T-helper 1 cell treated with Interleukin-12 subunit alpha and Interleukin-12 subunit beta and Interleukin-4 antibody, amounts not matched to agents 30 μg/mL and 1 μg/mL, for 36 hours (primary cell): ENCODE measurements around the gene RALB.

ENCODE experiments used
- H3K27ac Mint-ChIP-seq: one replicate; pipeline ENCODE4 v1.8.0; 2021; ENCODE audit warnings: mild to moderate bottlenecking, mixed read lengths
- H3K27me3 Mint-ChIP-seq: one replicate; pipeline ENCODE4 v1.8.0; 2021; ENCODE audit warnings: low read depth, mixed read lengths
- H3K36me3 Mint-ChIP-seq: one replicate; pipeline ENCODE4 v1.8.0; 2021; ENCODE audit warnings: low read depth, mixed read lengths
- H3K4me1 Mint-ChIP-seq: one replicate; pipeline ENCODE4 v1.8.0; 2021; ENCODE audit warnings: low read depth, mixed read lengths
- H3K4me3 Mint-ChIP-seq: one replicate; pipeline ENCODE4 v1.8.0; 2021; ENCODE audit warnings: mild to moderate bottlenecking, moderate library complexity, mixed read lengths
- H3K9me3 Mint-ChIP-seq: one replicate; pipeline ENCODE4 v1.8.0; 2021; ENCODE audit warnings: mixed read lengths

Gene RALB

GRCh38 chr2:120220756-120221155 is 31.9 kb upstream of the RALB start:
- H3K4me1 Mint-ChIP-seq = peaks cover 47% of the 10 kb centered on the region
- no peaks in the 10 kb centered on the region for H3K27me3 Mint-ChIP-seq
- H3K9me3 Mint-ChIP-seq = peaks cover 5% of the 10 kb centered on the region
- peak overlapping the region; percentile 75 for H3K4me3 Mint-ChIP-seq
- peaks cover 46% of the 10 kb centered on the region for H3K36me3 Mint-ChIP-seq
- peak overlapping the region; percentile 55 for H3K27ac Mint-ChIP-seq

DNA sequence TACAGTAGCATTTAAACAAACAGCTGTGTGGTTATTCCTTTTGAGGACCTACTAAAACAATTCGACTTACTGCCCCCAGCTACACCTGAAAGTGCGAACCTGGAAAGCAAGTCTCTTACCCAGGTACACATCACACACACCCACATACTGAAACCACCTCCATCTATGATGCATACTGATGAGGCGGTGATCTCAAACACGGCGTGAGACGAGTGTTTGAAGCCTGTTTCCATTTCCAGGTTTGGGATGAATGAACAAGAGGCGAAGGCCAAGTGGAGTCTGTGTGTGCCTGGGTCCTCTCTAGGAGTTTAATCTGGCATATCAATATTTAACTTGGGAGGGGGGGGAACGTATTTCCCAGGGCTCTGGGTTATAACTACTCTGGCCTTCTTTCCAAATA is 31.0 kb upstream of the RALB start:
- Mint-ChIP-seq H3K4me1 (peaks cover 53% of the 10 kb centered on the region), H3K27ac (peak overlapping the region; percentile 92), H3K27me3 (no peaks in the 10 kb centered on the region), H3K4me3 (peak overlapping the region; percentile 75), H3K36me3 (peaks cover 45% of the 10 kb centered on the region), H3K9me3 (peaks cover 5% of the 10 kb centered on the region)

GRCh38 chr2:120222186-120223033 is 30.2 kb upstream of the RALB start:
- Mint-ChIP-seq H3K4me1 (peaks cover 58% of the 10 kb centered on the region), H3K27me3 (no peaks in the 10 kb centered on the region), H3K27ac (peak overlapping the region; percentile 92), H3K4me3 (peak overlapping the region; percentile 75), H3K36me3 (peaks cover 45% of the 10 kb centered on the region), H3K9me3 (peaks cover 5% of the 10 kb centered on the region)

DNA sequence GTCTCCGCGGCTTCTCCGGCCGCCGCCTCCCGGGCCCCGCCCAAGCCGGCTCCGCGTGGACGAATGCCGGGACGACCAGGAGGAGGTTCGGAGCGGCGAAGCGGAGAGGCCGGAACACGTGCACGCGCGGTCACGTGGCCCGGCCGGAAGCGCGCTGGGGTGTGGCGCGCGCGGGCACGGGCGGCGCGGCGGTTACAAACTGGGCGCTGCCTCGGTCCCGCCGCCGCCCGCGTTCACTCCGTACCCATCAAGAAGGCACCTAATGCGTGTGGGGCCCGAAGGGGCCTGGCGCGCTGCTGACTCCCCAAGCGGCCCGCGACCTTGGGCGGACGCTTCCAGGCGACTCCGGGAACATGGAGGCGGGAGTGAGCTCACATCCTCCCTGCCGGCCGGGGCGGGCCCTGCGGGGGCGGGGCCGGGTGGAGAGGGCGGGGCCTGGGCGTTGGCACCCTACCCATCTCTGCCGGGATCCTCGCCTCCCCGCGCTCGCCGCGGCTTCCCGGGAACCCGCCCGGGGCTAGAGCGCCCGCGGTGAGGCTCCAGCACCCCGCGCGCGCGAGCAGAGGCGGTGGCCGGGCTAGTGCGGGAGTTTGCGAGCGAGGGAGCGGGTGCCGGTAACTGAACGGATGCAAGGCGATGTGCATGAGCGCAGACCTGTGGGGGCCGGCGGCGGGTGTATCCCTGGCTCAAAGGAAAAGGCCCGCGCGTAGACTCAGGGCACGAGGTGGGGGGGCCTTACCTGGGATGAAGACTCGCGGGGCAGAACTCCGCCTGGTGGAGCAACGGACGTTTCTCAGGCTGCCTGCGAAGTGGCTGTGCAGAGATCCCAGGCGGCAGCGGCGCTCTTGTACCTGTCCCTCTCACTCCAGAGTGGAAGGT is 29.4 kb upstream of the RALB start, which contains the start of gene TMEM185B:
TMEM185B (minus strand) TSS at position 367 of the 879 bp plus-strand sequence. CDS start 424 bp downstream, outside the sequence.
- H3K36me3 Mint-ChIP-seq = peaks cover 49% of the 10 kb centered on the region
- peaks cover 65% of the 10 kb centered on the region for H3K4me1 Mint-ChIP-seq
- H3K9me3 Mint-ChIP-seq = peaks cover 5% of the 10 kb centered on the region
- H3K27ac Mint-ChIP-seq = peak within 1 kb of the TSS; percentile 92
- H3K27me3 Mint-ChIP-seq = no peaks in the 10 kb centered on the region
- peak within 1 kb of the TSS; percentile 83 for H3K4me3 Mint-ChIP-seq

GRCh38 chr2:120224256-120224655 is 28.4 kb upstream of the RALB start:
- Mint-ChIP-seq H3K4me1 (peaks cover 68% of the 10 kb centered on the region), H3K36me3 (peaks cover 51% of the 10 kb centered on the region), H3K27ac (peak overlapping the region; percentile 86), H3K27me3 (no peaks in the 10 kb centered on the region), H3K4me3 (peak overlapping the region; percentile 83), H3K9me3 (peaks cover 5% of the 10 kb centered on the region)

DNA sequence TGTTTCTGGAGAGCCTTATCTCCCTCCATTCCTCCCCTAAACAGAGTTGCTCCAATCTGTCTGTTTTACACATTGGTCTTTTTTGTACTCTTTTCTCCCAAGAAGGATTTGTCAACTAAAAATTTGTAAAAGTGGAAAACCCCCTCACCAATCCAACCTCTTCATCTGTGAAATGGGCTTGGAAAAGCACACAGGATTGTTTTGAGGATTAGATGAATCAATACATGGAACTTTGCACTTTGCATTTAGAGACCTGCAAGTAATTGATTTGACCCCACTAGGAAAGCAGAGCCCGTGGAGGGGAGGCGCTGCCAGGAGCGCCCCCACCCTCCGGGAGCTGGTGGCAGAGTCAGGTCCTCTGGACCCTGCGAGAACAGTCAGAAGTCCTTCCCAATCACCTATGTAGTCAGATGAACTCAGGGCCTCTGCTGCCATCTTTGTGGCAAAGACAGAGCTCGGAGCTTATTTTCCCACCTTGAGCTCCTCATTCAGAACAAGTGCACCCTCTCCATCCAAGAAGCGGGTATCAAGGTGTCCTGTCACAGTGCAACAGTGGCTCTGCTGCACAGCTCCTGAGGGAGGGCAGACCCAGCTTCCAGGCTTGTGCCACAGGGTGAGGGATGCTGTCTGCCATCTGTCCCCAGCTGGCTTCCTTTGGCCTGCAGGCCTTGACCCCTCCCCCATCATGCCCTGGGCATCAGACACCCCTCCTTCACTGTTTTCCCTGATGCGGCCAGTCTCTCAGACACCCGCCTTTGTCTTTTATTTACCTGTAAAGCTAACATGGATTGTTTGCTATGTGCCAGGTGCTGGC is 27.7 kb upstream of the RALB start:
- H3K4me1 Mint-ChIP-seq = peaks cover 71% of the 10 kb centered on the region
- H3K27me3 Mint-ChIP-seq = no peaks in the 10 kb centered on the region
- H3K36me3 Mint-ChIP-seq = peaks cover 54% of the 10 kb centered on the region
- H3K4me3 Mint-ChIP-seq = peak overlapping the region; percentile 83
- peak overlapping the region; percentile 82 for H3K27ac Mint-ChIP-seq
- H3K9me3 Mint-ChIP-seq = peaks cover 5% of the 10 kb centered on the region

GRCh38 chr2:120225549-120226065 is 27.0 kb upstream of the RALB start:
- Mint-ChIP-seq H3K27me3 (no peaks in the 10 kb centered on the region), H3K4me1 (peaks cover 72% of the 10 kb centered on the region), H3K4me3 (no peak overlapping the region), H3K9me3 (peaks cover 5% of the 10 kb centered on the region), H3K36me3 (peaks cover 53% of the 10 kb centered on the region), H3K27ac (peak overlapping the region; percentile 27)

- no peaks in the 10 kb centered on the region for H3K27me3 Mint-ChIP-seq
- peaks cover 69% of the 10 kb centered on the region for H3K4me1 Mint-ChIP-seq
- H3K4me3 Mint-ChIP-seq = peak overlapping the region; percentile 36
- H3K36me3 Mint-ChIP-seq = peaks cover 53% of the 10 kb centered on the region
- peaks cover 5% of the 10 kb centered on the region for H3K9me3 Mint-ChIP-seq
- H3K27ac Mint-ChIP-seq = peak overlapping the region; percentile 62
Observed at GRCh38 chr2:120226316-120226715, 26.3 kb upstream of the RALB start.

GRCh38 chr2:120227111-120227991 is 25.3 kb upstream of the RALB start:
- peaks cover 49% of the 10 kb centered on the region for H3K36me3 Mint-ChIP-seq
- H3K4me1 Mint-ChIP-seq = peaks cover 61% of the 10 kb centered on the region
- peaks cover 2% of the 10 kb centered on the region for H3K9me3 Mint-ChIP-seq
- H3K27ac Mint-ChIP-seq = peak overlapping the region; percentile 76
- H3K4me3 Mint-ChIP-seq = peak overlapping the region; percentile 25
- no peaks in the 10 kb centered on the region for H3K27me3 Mint-ChIP-seq

GRCh38 chr2:120228503-120228902 is 24.1 kb upstream of the RALB start:
- peak overlapping the region; percentile 5 for H3K27ac Mint-ChIP-seq
- no peaks in the 10 kb centered on the region for H3K27me3 Mint-ChIP-seq
- H3K4me3 Mint-ChIP-seq = peak overlapping the region; percentile 82
- peaks cover 46% of the 10 kb centered on the region for H3K36me3 Mint-ChIP-seq
- H3K4me1 Mint-ChIP-seq = peaks cover 71% of the 10 kb centered on the region
- H3K9me3 Mint-ChIP-seq = no peaks in the 10 kb centered on the region

- Mint-ChIP-seq H3K4me1 (peaks cover 67% of the 10 kb centered on the region), H3K4me3 (peak overlapping the region; percentile 82), H3K27me3 (no peaks in the 10 kb centered on the region), H3K9me3 (no peaks in the 10 kb centered on the region), H3K27ac (peak overlapping the region; percentile 64), H3K36me3 (peaks cover 46% of the 10 kb centered on the region)
Observed at GRCh38 chr2:120229341-120229740, 23.3 kb upstream of the RALB start.

DNA sequence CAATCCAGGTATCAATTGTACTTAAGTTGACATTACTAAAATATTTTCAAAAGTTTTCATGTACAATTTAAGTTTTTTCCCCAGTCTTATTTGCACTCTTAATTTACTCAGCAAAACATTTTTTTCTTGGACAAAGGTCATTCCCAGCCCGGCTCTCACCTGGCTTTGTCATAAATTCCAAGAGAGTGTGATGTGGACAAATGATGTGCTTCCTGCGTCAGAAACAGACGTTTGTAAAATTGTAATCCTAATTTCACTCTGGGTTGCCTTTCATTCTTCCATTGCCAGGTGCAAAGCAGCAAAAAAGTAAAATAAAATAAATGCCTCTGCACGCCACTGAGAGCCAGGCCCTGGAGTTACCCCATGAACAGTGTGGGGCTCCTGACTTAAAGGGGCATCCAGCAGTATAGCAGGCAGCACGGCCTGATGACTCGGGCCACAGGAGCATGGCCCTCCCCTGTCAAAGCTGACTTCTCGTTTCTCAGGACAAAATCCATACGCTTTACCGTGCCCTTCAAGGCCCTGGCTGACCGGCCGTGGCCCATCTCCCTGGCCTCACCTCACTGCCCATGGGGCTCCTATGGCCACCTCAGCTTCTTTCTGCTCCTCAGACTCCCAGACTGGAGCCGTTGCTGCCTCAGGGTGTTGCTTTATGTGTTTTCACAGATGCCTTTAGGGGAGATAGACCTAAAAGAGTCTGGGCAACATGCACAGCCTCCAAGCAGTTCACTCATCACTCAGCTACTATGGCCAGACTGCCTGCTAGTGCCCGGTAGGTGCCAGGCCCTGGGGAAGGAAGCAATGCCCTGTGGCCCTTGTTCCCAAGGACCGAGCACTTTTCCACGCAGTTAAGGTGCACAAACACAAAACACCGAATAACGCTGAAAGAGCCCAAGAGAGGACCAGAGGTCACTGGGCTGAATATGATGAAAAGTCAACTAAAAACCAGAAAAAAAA is 21.9 kb upstream of the RALB start:
- no peaks in the 10 kb centered on the region for H3K27me3 Mint-ChIP-seq
- no peaks in the 10 kb centered on the region for H3K9me3 Mint-ChIP-seq
- peaks cover 64% of the 10 kb centered on the region for H3K4me1 Mint-ChIP-seq
- H3K27ac Mint-ChIP-seq = peak overlapping the region; percentile 98
- peak overlapping the region; percentile 96 for H3K4me3 Mint-ChIP-seq
- H3K36me3 Mint-ChIP-seq = peaks cover 49% of the 10 kb centered on the region
